ENCODE data around the gene DDX3X.

DNA sequence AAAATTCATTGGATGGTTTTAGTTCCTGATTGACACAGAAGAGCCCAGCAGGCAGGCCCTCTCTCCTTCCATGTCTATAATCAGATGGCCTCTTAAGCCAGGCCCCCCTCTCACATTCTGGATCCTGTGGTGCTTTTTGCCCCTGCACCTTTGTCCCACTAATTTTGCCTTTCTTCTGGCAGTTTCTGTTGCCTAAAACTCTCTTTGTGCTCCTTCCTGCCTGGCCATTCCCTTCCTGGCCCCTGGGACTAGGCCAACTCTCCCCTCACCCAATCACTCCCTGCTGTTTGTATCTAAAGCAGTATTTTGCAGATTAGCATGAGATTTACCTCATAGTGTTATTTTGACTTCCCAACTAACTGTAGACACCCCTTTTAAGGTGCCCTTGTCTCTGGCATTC is 42.7 kb upstream of the DDX3X start:
- TF ChIP-seq, protein P1, sequence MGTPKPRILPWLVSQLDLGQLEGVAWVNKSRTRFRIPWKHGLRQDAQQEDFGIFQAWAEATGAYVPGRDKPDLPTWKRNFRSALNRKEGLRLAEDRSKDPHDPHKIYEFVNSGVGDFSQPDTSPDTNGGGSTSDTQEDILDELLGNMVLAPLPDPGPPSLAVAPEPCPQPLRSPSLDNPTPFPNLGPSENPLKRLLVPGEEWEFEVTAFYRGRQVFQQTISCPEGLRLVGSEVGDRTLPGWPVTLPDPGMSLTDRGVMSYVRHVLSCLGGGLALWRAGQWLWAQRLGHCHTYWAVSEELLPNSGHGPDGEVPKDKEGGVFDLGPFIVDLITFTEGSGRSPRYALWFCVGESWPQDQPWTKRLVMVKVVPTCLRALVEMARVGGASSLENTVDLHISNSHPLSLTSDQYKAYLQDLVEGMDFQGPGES (IDR thresholded peaks at IDR 0.05; ENCODE audit: low read depth, low read length), result no peak
- TF ChIP-seq, protein P2, sequence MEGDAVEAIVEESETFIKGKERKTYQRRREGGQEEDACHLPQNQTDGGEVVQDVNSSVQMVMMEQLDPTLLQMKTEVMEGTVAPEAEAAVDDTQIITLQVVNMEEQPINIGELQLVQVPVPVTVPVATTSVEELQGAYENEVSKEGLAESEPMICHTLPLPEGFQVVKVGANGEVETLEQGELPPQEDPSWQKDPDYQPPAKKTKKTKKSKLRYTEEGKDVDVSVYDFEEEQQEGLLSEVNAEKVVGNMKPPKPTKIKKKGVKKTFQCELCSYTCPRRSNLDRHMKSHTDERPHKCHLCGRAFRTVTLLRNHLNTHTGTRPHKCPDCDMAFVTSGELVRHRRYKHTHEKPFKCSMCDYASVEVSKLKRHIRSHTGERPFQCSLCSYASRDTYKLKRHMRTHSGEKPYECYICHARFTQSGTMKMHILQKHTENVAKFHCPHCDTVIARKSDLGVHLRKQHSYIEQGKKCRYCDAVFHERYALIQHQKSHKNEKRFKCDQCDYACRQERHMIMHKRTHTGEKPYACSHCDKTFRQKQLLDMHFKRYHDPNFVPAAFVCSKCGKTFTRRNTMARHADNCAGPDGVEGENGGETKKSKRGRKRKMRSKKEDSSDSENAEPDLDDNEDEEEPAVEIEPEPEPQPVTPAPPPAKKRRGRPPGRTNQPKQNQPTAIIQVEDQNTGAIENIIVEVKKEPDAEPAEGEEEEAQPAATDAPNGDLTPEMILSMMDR (IDR thresholded peaks at IDR 0.05), result no peak
- TF ChIP-seq SIN3A (IDR thresholded peaks at IDR 0.05; ENCODE audit: borderline replicate concordance, low read depth, low read length) (no peak), GATA2 (CRISPR knock-in tag; IDR thresholded peaks at IDR 0.05) (no peak)
- TF ChIP-seq, protein P3, sequence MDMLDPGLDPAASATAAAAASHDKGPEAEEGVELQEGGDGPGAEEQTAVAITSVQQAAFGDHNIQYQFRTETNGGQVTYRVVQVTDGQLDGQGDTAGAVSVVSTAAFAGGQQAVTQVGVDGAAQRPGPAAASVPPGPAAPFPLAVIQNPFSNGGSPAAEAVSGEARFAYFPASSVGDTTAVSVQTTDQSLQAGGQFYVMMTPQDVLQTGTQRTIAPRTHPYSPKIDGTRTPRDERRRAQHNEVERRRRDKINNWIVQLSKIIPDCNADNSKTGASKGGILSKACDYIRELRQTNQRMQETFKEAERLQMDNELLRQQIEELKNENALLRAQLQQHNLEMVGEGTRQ (IDR thresholded peaks at IDR 0.05; ENCODE audit: borderline replicate concordance, low read depth, low read length), result no peak
- TF ChIP-seq, protein P4, sequence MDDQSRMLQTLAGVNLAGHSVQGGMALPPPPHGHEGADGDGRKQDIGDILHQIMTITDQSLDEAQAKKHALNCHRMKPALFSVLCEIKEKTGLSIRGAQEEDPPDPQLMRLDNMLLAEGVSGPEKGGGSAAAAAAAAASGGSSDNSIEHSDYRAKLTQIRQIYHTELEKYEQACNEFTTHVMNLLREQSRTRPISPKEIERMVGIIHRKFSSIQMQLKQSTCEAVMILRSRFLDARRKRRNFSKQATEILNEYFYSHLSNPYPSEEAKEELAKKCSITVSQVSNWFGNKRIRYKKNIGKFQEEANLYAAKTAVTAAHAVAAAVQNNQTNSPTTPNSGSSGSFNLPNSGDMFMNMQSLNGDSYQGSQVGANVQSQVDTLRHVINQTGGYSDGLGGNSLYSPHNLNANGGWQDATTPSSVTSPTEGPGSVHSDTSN (IDR thresholded peaks at IDR 0.05), result no peak
